ENCODE results near the gene LGALS7.

DNA sequence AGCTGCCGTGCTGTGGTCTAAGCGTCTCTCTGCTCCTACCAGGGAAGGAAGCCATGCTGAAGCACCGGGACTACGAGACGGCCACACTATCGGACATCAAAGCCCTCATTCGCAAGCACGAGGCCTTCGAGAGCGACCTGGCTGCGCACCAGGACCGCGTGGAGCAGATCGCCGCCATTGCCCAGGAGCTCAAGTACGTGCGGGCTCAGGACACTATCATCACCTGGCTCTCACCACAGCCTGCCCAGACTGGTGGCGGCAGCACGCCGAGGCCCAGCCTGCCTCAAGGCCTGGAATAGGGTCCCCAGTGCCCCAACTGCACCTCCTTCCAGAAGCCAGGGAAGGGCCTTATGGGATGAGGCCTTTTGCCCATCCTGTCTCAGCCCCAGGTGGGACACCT, 51.8 kb downstream of the LGALS7 start:
- TF ChIP-seq, protein P1, sequence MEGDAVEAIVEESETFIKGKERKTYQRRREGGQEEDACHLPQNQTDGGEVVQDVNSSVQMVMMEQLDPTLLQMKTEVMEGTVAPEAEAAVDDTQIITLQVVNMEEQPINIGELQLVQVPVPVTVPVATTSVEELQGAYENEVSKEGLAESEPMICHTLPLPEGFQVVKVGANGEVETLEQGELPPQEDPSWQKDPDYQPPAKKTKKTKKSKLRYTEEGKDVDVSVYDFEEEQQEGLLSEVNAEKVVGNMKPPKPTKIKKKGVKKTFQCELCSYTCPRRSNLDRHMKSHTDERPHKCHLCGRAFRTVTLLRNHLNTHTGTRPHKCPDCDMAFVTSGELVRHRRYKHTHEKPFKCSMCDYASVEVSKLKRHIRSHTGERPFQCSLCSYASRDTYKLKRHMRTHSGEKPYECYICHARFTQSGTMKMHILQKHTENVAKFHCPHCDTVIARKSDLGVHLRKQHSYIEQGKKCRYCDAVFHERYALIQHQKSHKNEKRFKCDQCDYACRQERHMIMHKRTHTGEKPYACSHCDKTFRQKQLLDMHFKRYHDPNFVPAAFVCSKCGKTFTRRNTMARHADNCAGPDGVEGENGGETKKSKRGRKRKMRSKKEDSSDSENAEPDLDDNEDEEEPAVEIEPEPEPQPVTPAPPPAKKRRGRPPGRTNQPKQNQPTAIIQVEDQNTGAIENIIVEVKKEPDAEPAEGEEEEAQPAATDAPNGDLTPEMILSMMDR (IDR thresholded peaks at IDR 0.05; ENCODE audit: poor library complexity): no peak
- no peak for TF ChIP-seq EZH2phosphoT487 (IDR thresholded peaks at IDR 0.05; ENCODE audit: low read depth, severe bottlenecking, unreplicated experiment)
- TF ChIP-seq EZH2 (IDR thresholded peaks at IDR 0.05; ENCODE audit: borderline replicate concordance): no peak
